ENCODE measurements around the gene NMNAT2. TPM values are rescaled to one million over a fixed set of nuclear protein-coding genes. Genes with fewer than 3 reads are reported as not detected.

Gene NMNAT2
- total and polyA plus RNA-seq, 2 experiments from 2014 or later = 2.4 to 4.2 TPM

- Histone ChIP-seq H3K4me3 (no peak overlapping the region), H4K20me1 (ENCODE audit: insufficient read depth) (no peaks in the 10 kb centered on the region), H3K27ac (no peak overlapping the region), H3K9ac (no peak overlapping the region), H3K36me3 (ENCODE audit: low read depth) (no peaks in the 10 kb centered on the region), H3K79me2 (ENCODE audit: insufficient read depth) (no peaks in the 10 kb centered on the region), H3K4me1 (ENCODE audit: insufficient read depth) (peaks cover 13% of the 10 kb centered on the region), H3K27me3 (replicated peaks; ENCODE audit: insufficient read depth) (no peaks in the 10 kb centered on the region), H2AFZ (no peak overlapping the region), H3K9me3 (ENCODE audit: low read depth) (no peaks in the 10 kb centered on the region), H3K4me2 (ENCODE audit: unreplicated experiment) (no peak overlapping the region), H3F3A (ENCODE audit: insufficient read depth) (peaks cover 28% of the 10 kb centered on the region), H3K9me2 (ENCODE audit: insufficient read depth) (no peaks in the 10 kb centered on the region)
- in situ Hi-C loops (cut with MboI) = no loop called here
- no peak for DNase-seq
- TF ChIP-seq EZH2phosphoT487 (IDR thresholded peaks at IDR 0.05; ENCODE audit: insufficient read depth, low read depth) = no peak
- TF ChIP-seq EZH2 (IDR thresholded peaks at IDR 0.05; ENCODE audit: insufficient read depth, poor library complexity, severe bottlenecking) = no peak
These were observed 207.5 kb downstream of the NMNAT2 start for GRCh38 chr1:183210681-183211080.

- peak; percentile 95 for DNase-seq
- H3K9ac ChIP-seq = peak overlapping the region; percentile 7; the same call in 1 of the 2 replicates
- peak overlapping the region; percentile 59 for H3K27ac ChIP-seq
- TF ChIP-seq EZH2 (IDR thresholded peaks at IDR 0.05; ENCODE audit: insufficient read depth, poor library complexity, severe bottlenecking) (no peak), EZH2phosphoT487 (IDR thresholded peaks at IDR 0.05; ENCODE audit: insufficient read depth, low read depth) (no peak)
- H4K20me1 ChIP-seq (ENCODE audit: insufficient read depth) = no peaks in the 10 kb centered on the region
- peak overlapping the region; percentile 10 for H3K4me2 ChIP-seq (ENCODE audit: unreplicated experiment)
- no peaks in the 10 kb centered on the region for H3K79me2 ChIP-seq (ENCODE audit: insufficient read depth)
- no peaks in the 10 kb centered on the region for H3K36me3 ChIP-seq (ENCODE audit: low read depth)
- no peaks in the 10 kb centered on the region for H3K9me3 ChIP-seq (ENCODE audit: low read depth)
- no peaks in the 10 kb centered on the region for H3K9me2 ChIP-seq (ENCODE audit: insufficient read depth)
- in situ Hi-C loops (cut with MboI) = no loop called here
- H3F3A ChIP-seq (ENCODE audit: insufficient read depth) = peaks cover 39% of the 10 kb centered on the region
- H3K4me3 ChIP-seq = no peak overlapping the region
- peaks cover 24% of the 10 kb centered on the region for H3K4me1 ChIP-seq (ENCODE audit: insufficient read depth)
- H3K27me3 ChIP-seq (replicated peaks; ENCODE audit: insufficient read depth) = no peaks in the 10 kb centered on the region
- H2AFZ ChIP-seq = peak overlapping the region; percentile 55
These were observed 208.5 kb downstream of the NMNAT2 start for GRCh38 chr1:183209533-183210158.

- Histone ChIP-seq H3F3A (ENCODE audit: insufficient read depth) (peaks cover 39% of the 10 kb centered on the region), H3K36me3 (ENCODE audit: low read depth) (no peaks in the 10 kb centered on the region), H3K27ac (no peak overlapping the region), H2AFZ (no peak overlapping the region), H3K79me2 (ENCODE audit: insufficient read depth) (no peaks in the 10 kb centered on the region), H3K9ac (no peak overlapping the region), H3K27me3 (replicated peaks; ENCODE audit: insufficient read depth) (no peaks in the 10 kb centered on the region), H3K4me2 (ENCODE audit: unreplicated experiment) (no peak overlapping the region), H3K4me1 (ENCODE audit: insufficient read depth) (peaks cover 24% of the 10 kb centered on the region), H3K9me3 (ENCODE audit: low read depth) (no peaks in the 10 kb centered on the region), H4K20me1 (ENCODE audit: insufficient read depth) (no peaks in the 10 kb centered on the region), H3K4me3 (no peak overlapping the region), H3K9me2 (ENCODE audit: insufficient read depth) (no peaks in the 10 kb centered on the region)
- TF ChIP-seq EZH2phosphoT487 (IDR thresholded peaks at IDR 0.05; ENCODE audit: insufficient read depth, low read depth) = no peak
- TF ChIP-seq EZH2 (IDR thresholded peaks at IDR 0.05; ENCODE audit: insufficient read depth, poor library complexity, severe bottlenecking) = no peak
- in situ Hi-C loops (cut with MboI) = no loop called here
- no peak for DNase-seq
- WGBS, 2 experiments (ENCODE audit: low coverage in 1 of 2, low lambda C conversion rate in 2 of 2, missing lambda C conversion rate in 2 of 2) = 97 to 100% methylated on average over 6 of the region's 6 CpGs
These were observed 211.6 kb downstream of the NMNAT2 start for GRCh38 chr1:183206538-183207122.

GRCh38 chr1:183205196-183205781 is 212.9 kb downstream of the NMNAT2 start:
- peak overlapping the region; percentile 56 for H3K9ac ChIP-seq
- H3K27me3 ChIP-seq (replicated peaks; ENCODE audit: insufficient read depth) = no peaks in the 10 kb centered on the region
- no peaks in the 10 kb centered on the region for H4K20me1 ChIP-seq (ENCODE audit: insufficient read depth)
- peaks cover 31% of the 10 kb centered on the region for H3F3A ChIP-seq (ENCODE audit: insufficient read depth)
- H3K79me2 ChIP-seq (ENCODE audit: insufficient read depth) = no peaks in the 10 kb centered on the region
- peak overlapping the region; percentile 25 for H3K4me2 ChIP-seq (ENCODE audit: unreplicated experiment)
- H3K4me1 ChIP-seq (ENCODE audit: insufficient read depth) = peaks cover 24% of the 10 kb centered on the region
- peak overlapping the region; percentile 36 for H2AFZ ChIP-seq
- 31 to 34% methylated on average over 3 of the region's 3 CpGs for WGBS, 2 experiments (ENCODE audit: low coverage in 1 of 2, low lambda C conversion rate in 2 of 2, missing lambda C conversion rate in 2 of 2)
- no peak overlapping the region for H3K4me3 ChIP-seq
- H3K36me3 ChIP-seq (ENCODE audit: low read depth) = no peaks in the 10 kb centered on the region
- in situ Hi-C loops (cut with MboI) = no loop called here
- H3K9me3 ChIP-seq (ENCODE audit: low read depth) = no peaks in the 10 kb centered on the region
- peak overlapping the region; percentile 83 for H3K27ac ChIP-seq
- DNase-seq = peak; percentile 89
- TF ChIP-seq EZH2phosphoT487 (IDR thresholded peaks at IDR 0.05; ENCODE audit: insufficient read depth, low read depth) (no peak), EZH2 (IDR thresholded peaks at IDR 0.05; ENCODE audit: insufficient read depth, poor library complexity, severe bottlenecking) (no peak)
- no peaks in the 10 kb centered on the region for H3K9me2 ChIP-seq (ENCODE audit: insufficient read depth)

Measured in GM23248 (cell line).